Trophoblast cell (in vitro differentiated cells and primary cell): ENCODE data around the gene TEAD1.
A peak's percentile ranks its signal among the peaks of the same experiment; 100 is the strongest.

Source experiments
- DNase-seq, 2 donors: peaks; one replicate each; pipeline ENCODE4 v3.0.0-alpha.2; 2016
- H2AFZ ChIP-seq: 2 replicates; pipeline ENCODE4 v1.6.1; 2013; ENCODE audit warnings: low read length, moderate library complexity, mild to moderate bottlenecking; ENCODE audit not compliant: insufficient read depth, poor library complexity
- H2AK5ac ChIP-seq: 2 replicates; pipeline ENCODE4 v1.6.1; 2013; ENCODE audit warnings: mild to moderate bottlenecking, low read length
- H2BK120ac ChIP-seq: 2 replicates; pipeline ENCODE4 v1.6.1; 2013; ENCODE audit warnings: low read length, mild to moderate bottlenecking, moderate library complexity; ENCODE audit not compliant: insufficient read depth, poor library complexity
- H2BK12ac ChIP-seq: 2 replicates; pipeline ENCODE4 v1.6.1; 2013; ENCODE audit warnings: mild to moderate bottlenecking, low read length, moderate library complexity
- H2BK5ac ChIP-seq: 2 replicates; pipeline ENCODE4 v1.6.1; 2013; ENCODE audit warnings: low read length, low read depth, moderate library complexity, mild to moderate bottlenecking; ENCODE audit not compliant: poor library complexity
- H3K14ac ChIP-seq: 2 replicates; pipeline ENCODE4 v1.6.1; 2013; ENCODE audit warnings: mild to moderate bottlenecking, low read length
- H3K18ac ChIP-seq: 2 replicates; pipeline ENCODE4 v1.6.1; 2013; ENCODE audit warnings: mild to moderate bottlenecking, low read length
- H3K23ac ChIP-seq: 2 replicates; pipeline ENCODE4 v1.6.1; 2013; ENCODE audit warnings: low read length
- H3K27ac ChIP-seq: 2 replicates; pipeline ENCODE4 v1.5.1; 2013; ENCODE audit warnings: low read depth, mild to moderate bottlenecking, inconsistent platforms, low read length, moderate library complexity
- H3K27me3 ChIP-seq: 2 replicates; pipeline ENCODE4 v1.6.1; 2013; ENCODE audit warnings: inconsistent platforms, mild to moderate bottlenecking, low read length, moderate library complexity; ENCODE audit not compliant: insufficient read depth
- H3K36me3 ChIP-seq, 2 experiments: 1 replicate in 1 of 2; 2 replicates in 1 of 2; pipeline ENCODE4 v1.6.1; 2013; ENCODE audit warnings: low read length in 2 of 2, mild to moderate bottlenecking in 2 of 2, moderate library complexity in 1 of 2; ENCODE audit not compliant: insufficient read depth in 2 of 2, control insufficient read depth in 1 of 2
- H3K4ac ChIP-seq: 2 replicates; pipeline ENCODE4 v1.6.1; 2013; ENCODE audit warnings: low read depth, mild to moderate bottlenecking, low read length, moderate library complexity
- H3K4me1 ChIP-seq, 2 experiments: 1 replicate in 1 of 2; 2 replicates in 1 of 2; pipeline ENCODE4 v1.6.1; 2013; ENCODE audit warnings: low read length in 2 of 2, mild to moderate bottlenecking in 2 of 2, moderate library complexity in 1 of 2; ENCODE audit not compliant: insufficient read depth in 2 of 2, control insufficient read depth in 1 of 2
- H3K4me2 ChIP-seq: 2 replicates; pipeline ENCODE4 v1.6.1; 2013; ENCODE audit warnings: inconsistent platforms, mild to moderate bottlenecking, low read length, moderate library complexity
- H3K4me3 ChIP-seq: 2 replicates; pipeline ENCODE4 v1.5.1; 2013; ENCODE audit warnings: mild to moderate bottlenecking, low read depth, low read length, inconsistent platforms
- H3K79me1 ChIP-seq: one replicate; pipeline ENCODE4 v1.6.1; 2013; ENCODE audit warnings: low read length
- H3K79me2 ChIP-seq: 2 replicates; pipeline ENCODE4 v1.6.1; 2013; ENCODE audit warnings: low read length, mild to moderate bottlenecking; ENCODE audit not compliant: control insufficient read depth, insufficient read depth, poor library complexity
- H3K9ac ChIP-seq: 2 replicates; pipeline ENCODE4 v1.6.1; 2013; ENCODE audit warnings: mild to moderate bottlenecking, low read length
- H3K9me3 ChIP-seq: 2 replicates; pipeline ENCODE4 v1.6.1; 2013; ENCODE audit warnings: low read depth, mild to moderate bottlenecking, control low read depth, inconsistent platforms, low read length; ENCODE audit not compliant: insufficient read depth
- H4K12ac ChIP-seq: 2 replicates; pipeline ENCODE4 v1.6.1; 2013; ENCODE audit warnings: low read depth, mild to moderate bottlenecking, low read length, moderate library complexity
- H4K8ac ChIP-seq: 2 replicates; pipeline ENCODE4 v1.6.1; 2013; ENCODE audit warnings: low read depth, mild to moderate bottlenecking, low read length, moderate library complexity
- H4K91ac ChIP-seq: one replicate; pipeline ENCODE4 v1.6.1; 2013; ENCODE audit warnings: low read depth, mild to moderate bottlenecking, low read length, moderate library complexity
- WGBS: extraction: QIAGEN DNeasy Blood & Tissue Kit; methylation state at CpG from one replicate; pipeline ENCODE4 v1.1.7; 2013; ENCODE audit warnings: missing lambda C conversion rate; ENCODE audit not compliant: insufficient read length, insufficient coverage; ENCODE audit errors: extremely low coverage; 5-methylcytosine and 5-hydroxymethylcytosine counted together

Gene TEAD1

GRCh38 chr11:12806113-12806512, 131.9 kb downstream of the TEAD1 start:
- WGBS, result no CpG with 5 or more reads among the region's 2 CpGs
- H2AK5ac ChIP-seq, result peak overlapping the region; percentile 65
- H3K27me3 ChIP-seq, result no peaks in the 10 kb centered on the region

DNA sequence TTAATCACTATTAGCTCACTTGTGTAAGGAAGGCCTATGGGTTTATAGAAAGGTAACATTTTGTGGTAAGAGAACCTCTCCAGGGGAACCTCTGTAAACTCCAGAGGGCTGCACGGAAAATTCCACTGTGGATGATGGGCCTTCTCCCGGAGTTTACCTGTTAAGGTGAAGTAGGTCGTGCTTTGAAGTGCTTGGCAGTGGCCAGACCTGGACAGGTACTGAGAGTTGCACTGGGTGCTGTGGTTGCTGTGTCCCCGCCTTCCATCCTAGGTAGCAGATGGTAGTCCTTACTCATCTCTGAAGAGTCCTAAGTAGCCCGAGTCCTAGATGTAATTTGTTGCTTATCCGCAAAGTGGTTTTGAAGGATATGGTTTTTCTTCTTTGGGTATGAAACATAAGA, 133.4 kb downstream of the TEAD1 start:
- Histone ChIP-seq H3K23ac (no peak overlapping the region), H2BK120ac (no peak overlapping the region), H4K8ac (no peak overlapping the region), H3K27me3 (no peaks in the 10 kb centered on the region), H4K91ac (no peak overlapping the region), H3K36me3 (peaks cover 0 to 3% of the 10 kb centered on the region in 2 experiments), H2BK12ac (peak overlapping the region; percentile 74), H3K4me3 (no peak overlapping the region), H3K79me2 (peaks cover 33% of the 10 kb centered on the region), H3K9me3 (no peaks in the 10 kb centered on the region), H3K18ac (peak overlapping the region; percentile 46), H3K4ac (peak overlapping the region; percentile 68), H2AK5ac (no peak overlapping the region), H3K14ac (peak overlapping the region; percentile 7), H3K4me2 (no peak overlapping the region), H2BK5ac (peak overlapping the region; percentile 3), H3K4me1 (peaks cover 38 to 49% of the 10 kb centered on the region in 2 experiments), H3K9ac (no peak overlapping the region), H3K79me1 (peaks cover 31% of the 10 kb centered on the region), H4K12ac (no peak overlapping the region), H2AFZ (no peak overlapping the region), H3K27ac (no peak overlapping the region)
- WGBS, result no CpG with 5 or more reads among the region's 6 CpGs
- no peak for DNase-seq

More at GRCh38 chr11:12806113-12806512, 131.9 kb downstream of the TEAD1 start:
- Histone ChIP-seq H3K9ac (no peak overlapping the region), H3K4ac (peak overlapping the region; percentile 98), H4K12ac (no peak overlapping the region), H3K14ac (no peak overlapping the region), H3K4me1 (peaks cover 40 to 58% of the 10 kb centered on the region in 2 experiments), H2BK120ac (peak overlapping the region; percentile 4), H3K27ac (no peak overlapping the region), H3K18ac (peak overlapping the region; percentile 63), H4K8ac (peak overlapping the region; percentile 7), H3K4me2 (no peak overlapping the region), H3K79me1 (peaks cover 39% of the 10 kb centered on the region), H2BK5ac (peak overlapping the region; percentile 66), H3K79me2 (peaks cover 35% of the 10 kb centered on the region), H3K23ac (no peak overlapping the region), H2AFZ (no peak overlapping the region), H3K9me3 (no peaks in the 10 kb centered on the region), H3K4me3 (no peak overlapping the region), H4K91ac (peak overlapping the region; percentile 64), H2BK12ac (no peak overlapping the region), H3K36me3 (peaks cover 0 to 3% of the 10 kb centered on the region in 2 experiments)
- DNase-seq, result peak; percentile 61 to 64

GRCh38 chr11:12808519-12808918, 134.3 kb downstream of the TEAD1 start:
- Histone ChIP-seq H2AFZ (no peak overlapping the region), H4K12ac (no peak overlapping the region), H2AK5ac (no peak overlapping the region), H3K36me3 (peaks cover under 1 to 4% of the 10 kb centered on the region in 2 experiments), H2BK12ac (no peak overlapping the region), H3K9me3 (no peaks in the 10 kb centered on the region), H3K27me3 (no peaks in the 10 kb centered on the region), H3K4me1 (peaks cover 43 to 52% of the 10 kb centered on the region in 2 experiments), H3K4ac (peak overlapping the region; percentile 94), H4K91ac (peak overlapping the region; percentile 23), H3K23ac (no peak overlapping the region), H3K27ac (peak overlapping the region; percentile 64), H3K79me1 (peaks cover 31% of the 10 kb centered on the region), H2BK5ac (peak overlapping the region; percentile 32), H3K4me3 (no peak overlapping the region), H4K8ac (no peak overlapping the region), H3K14ac (no peak overlapping the region), H3K79me2 (peaks cover 34% of the 10 kb centered on the region), H3K4me2 (no peak overlapping the region), H2BK120ac (no peak overlapping the region), H3K9ac (no peak overlapping the region), H3K18ac (no peak overlapping the region)
- no CpG with 5 or more reads among the region's 1 CpG for WGBS
- peak in 1 of 2 donors; percentile 39 for DNase-seq

- Histone ChIP-seq H3K4me2 (no peak overlapping the region), H3K27ac (peak overlapping the region; percentile 64), H3K9me3 (no peaks in the 10 kb centered on the region), H4K91ac (peak overlapping the region; percentile 53), H3K4me1 (peaks cover 48 to 54% of the 10 kb centered on the region in 2 experiments), H2AFZ (no peak overlapping the region), H4K8ac (peak overlapping the region; percentile 57), H2BK5ac (peak overlapping the region; percentile 34), H3K18ac (peak overlapping the region; percentile 67), H2BK12ac (peak overlapping the region; percentile 46), H3K79me2 (peaks cover 38% of the 10 kb centered on the region), H2AK5ac (peak overlapping the region; percentile 60), H3K9ac (no peak overlapping the region), H3K4me3 (no peak overlapping the region), H3K27me3 (no peaks in the 10 kb centered on the region), H2BK120ac (peak overlapping the region; percentile 63), H3K23ac (no peak overlapping the region), H3K79me1 (peaks cover 34% of the 10 kb centered on the region), H3K4ac (peak overlapping the region; percentile 94), H4K12ac (no peak overlapping the region), H3K14ac (peak overlapping the region; percentile 65), H3K36me3 (peaks cover 3 to 8% of the 10 kb centered on the region in 2 experiments)
- DNase-seq, result no peak
- no CpG with 5 or more reads among the region's 3 CpGs for WGBS
These were observed 135.1 kb downstream of the TEAD1 start for GRCh38 chr11:12809364-12809763.
